GM12872 (cell line): ENCODE data around the gene ZCCHC3.

ENCODE experiments used
- CTCF ChIP-seq: IDR thresholded peaks from 3 replicates; pipeline ENCODE4 v1.5.1; 2011; ENCODE audit warnings: low read depth, mild to moderate bottlenecking, low read length, moderate library complexity; ENCODE audit not compliant: insufficient read depth

ZCCHC3 gene

GRCh38 chr20:328027-328974 is 30.9 kb downstream of the ZCCHC3 start:
- TF ChIP-seq CTCF: no peak

GRCh38 chr20:328975-329695 is 31.8 kb downstream of the ZCCHC3 start:
- TF ChIP-seq CTCF: no peak

- TF ChIP-seq CTCF: no peak
Measured at GRCh38 chr20:329851-330232, 32.5 kb downstream of the ZCCHC3 start.

- peak; percentile 94 for TF ChIP-seq CTCF
Measured at GRCh38 chr20:330233-331149, 33.1 kb downstream of the ZCCHC3 start.

- TF ChIP-seq CTCF: no peak
Measured at GRCh38 chr20:334578-334977, 37.2 kb downstream of the ZCCHC3 start.

GRCh38 chr20:341682-342081 is 44.3 kb downstream of the ZCCHC3 start:
- TF ChIP-seq CTCF: no peak

- TF ChIP-seq CTCF: no peak
Measured at GRCh38 chr20:343107-343506, 45.7 kb downstream of the ZCCHC3 start.
